Hepatocyte (in vitro differentiated cells): ENCODE results near the gene PDE7B. TPM values are rescaled to one million over a fixed set of nuclear protein-coding genes. Genes with fewer than 3 reads are reported as not detected.

Experiments
- DNase-seq: peaks from one replicate; pipeline ENCODE4 v3.0.0-alpha.2; 2016; ENCODE audit warnings: low spot score
- H2AFZ ChIP-seq: fragments of 200-600 bp; sonication (generic); 2 replicates; pipeline ENCODE4 v1.6.0; 2016; ENCODE audit warnings: antibody characterized with exemption, mild to moderate bottlenecking
- H3K27ac ChIP-seq: fragments of 200-600 bp; sonication (generic); 2 replicates; pipeline ENCODE4 v1.5.1; 2016; ENCODE audit warnings: mild to moderate bottlenecking
- H3K27me3 ChIP-seq: fragments of 200-600 bp; sonication (generic); 2 replicates; pipeline ENCODE4 v1.6.1; 2016
- H3K36me3 ChIP-seq: fragments of 200-600 bp; sonication (generic); replicated peaks from 2 replicates; pipeline ENCODE4 v1.5.1; 2016; ENCODE audit warnings: low read depth; ENCODE audit not compliant: insufficient read depth
- H3K4me1 ChIP-seq: fragments of 200-600 bp; sonication (generic); 2 replicates; pipeline ENCODE4 v1.5.1; 2016; ENCODE audit warnings: mild to moderate bottlenecking, moderate library complexity; ENCODE audit not compliant: insufficient read depth
- H3K4me2 ChIP-seq: fragments of 200-600 bp; sonication (generic); 2 replicates; pipeline ENCODE4 v1.6.0; 2016
- H3K4me3 ChIP-seq: fragments of 200-600 bp; sonication (generic); 2 replicates; pipeline ENCODE4 v1.5.1; 2016; ENCODE audit warnings: mild to moderate bottlenecking
- H3K79me2 ChIP-seq: fragments of 200-600 bp; sonication (generic); 2 replicates; pipeline ENCODE4 v1.6.0; 2017; ENCODE audit warnings: mild to moderate bottlenecking
- H3K9me2 ChIP-seq: fragments of 200-600 bp; sonication (generic); replicated peaks from 2 replicates; pipeline ENCODE4 v1.6.0; 2017; ENCODE audit warnings: mild to moderate bottlenecking; ENCODE audit not compliant: insufficient read depth
- H3K9me3 ChIP-seq: fragments of 200-600 bp; sonication (generic); 2 replicates; pipeline ENCODE4 v1.5.1; 2016; ENCODE audit warnings: low read depth, mild to moderate bottlenecking
- H4K20me1 ChIP-seq: fragments of 200-600 bp; sonication (generic); 2 replicates; pipeline ENCODE4 v1.6.0; 2016; ENCODE audit warnings: mild to moderate bottlenecking; ENCODE audit not compliant: insufficient read depth, poor library complexity, severe bottlenecking
- EZH2 ChIP-seq: fragments of 200-600 bp; sonication (generic); IDR thresholded peaks from 2 replicates; pipeline ENCODE4 v1.6.1; 2016; ENCODE audit warnings: antibody characterized with exemption, mild to moderate bottlenecking, borderline replicate concordance
- EZH2phosphoT487 ChIP-seq: fragments of 200-600 bp; sonication (generic); IDR thresholded peaks from one replicate; pipeline ENCODE4 v1.6.1; 2018; ENCODE audit warnings: antibody characterized with exemption, mild to moderate bottlenecking, low read depth, moderate library complexity; ENCODE audit not compliant: unreplicated experiment, severe bottlenecking
- WGBS: methylation state at CpG from one replicate; pipeline ENCODE4 v1.1.6; 2016; ENCODE audit warnings: low lambda C conversion rate; ENCODE audit errors: missing lambda C conversion rate; 5-methylcytosine and 5-hydroxymethylcytosine counted together
- polyA plus RNA-seq: library from polyadenylated mRNA; unstranded; fragments of >200 nt; fragmentation: Nextera tagmentation; extraction: Ambion mirVana; gene quantifications from 2 replicates; pipeline ENCODE4 v1.2.1, GENCODE V29; 2016
- total RNA-seq: library from RNA; depleted of rRNA; stranded (reverse); fragments of >200 nt; gene quantifications from 2 replicates; pipeline ENCODE4 v1.2.3, GENCODE V29; 2014
- TF ChIP-seq, protein P1 (sequence below): fragments of 200-600 bp; sonication (generic); IDR thresholded peaks from 2 replicates; pipeline ENCODE4 v1.5.1; 2016; ENCODE audit warnings: antibody characterized with exemption, mild to moderate bottlenecking; ENCODE audit not compliant: poor library complexity

PDE7B gene
- total and polyA plus RNA-seq, 2 experiments from 2014 or later: 3.4 to 7.2 TPM

DNA sequence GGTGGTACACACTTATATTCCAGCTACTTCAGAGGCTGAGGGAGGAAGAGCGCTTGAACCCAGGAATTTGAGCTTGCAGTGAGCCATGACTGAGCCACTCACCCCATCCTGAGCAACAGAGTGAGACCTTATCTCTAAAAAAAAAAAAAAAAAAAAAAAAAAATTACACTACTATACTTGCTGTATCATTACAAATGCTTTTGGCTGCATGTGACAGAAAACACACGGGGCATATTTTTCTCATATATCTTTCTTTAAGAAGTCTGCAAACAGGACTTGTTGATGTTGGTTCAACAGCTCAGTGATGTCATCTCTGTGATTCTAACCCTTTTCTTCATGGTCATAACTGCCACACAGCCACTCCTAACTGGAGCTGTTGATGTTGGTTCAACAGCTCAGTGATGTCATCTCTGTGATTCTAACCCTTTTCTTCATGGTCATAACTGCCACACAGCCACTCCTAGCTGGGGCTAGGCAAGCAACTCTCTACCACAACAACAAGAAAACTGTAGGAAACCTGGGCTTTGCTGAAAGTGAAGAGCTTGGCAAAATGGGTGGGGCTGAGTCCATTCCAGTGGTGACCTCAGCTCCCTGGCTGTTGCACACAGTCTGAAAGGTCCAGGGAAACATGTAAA, 378.8 kb downstream of the PDE7B start:
- DNase-seq: no peak
- Histone ChIP-seq H3K4me2 (no peak overlapping the region), H3K79me2 (no peaks in the 10 kb centered on the region), H3K9me2 (no peaks in the 10 kb centered on the region), H2AFZ (no peak overlapping the region), H4K20me1 (no peaks in the 10 kb centered on the region), H3K9me3 (no peaks in the 10 kb centered on the region), H3K4me1 (peaks cover 21% of the 10 kb centered on the region), H3K27ac (peak overlapping the region; percentile 32), H3K27me3 (no peaks in the 10 kb centered on the region), H3K4me3 (no peak overlapping the region), H3K36me3 (no peaks in the 10 kb centered on the region)
- TF ChIP-seq, protein P1, sequence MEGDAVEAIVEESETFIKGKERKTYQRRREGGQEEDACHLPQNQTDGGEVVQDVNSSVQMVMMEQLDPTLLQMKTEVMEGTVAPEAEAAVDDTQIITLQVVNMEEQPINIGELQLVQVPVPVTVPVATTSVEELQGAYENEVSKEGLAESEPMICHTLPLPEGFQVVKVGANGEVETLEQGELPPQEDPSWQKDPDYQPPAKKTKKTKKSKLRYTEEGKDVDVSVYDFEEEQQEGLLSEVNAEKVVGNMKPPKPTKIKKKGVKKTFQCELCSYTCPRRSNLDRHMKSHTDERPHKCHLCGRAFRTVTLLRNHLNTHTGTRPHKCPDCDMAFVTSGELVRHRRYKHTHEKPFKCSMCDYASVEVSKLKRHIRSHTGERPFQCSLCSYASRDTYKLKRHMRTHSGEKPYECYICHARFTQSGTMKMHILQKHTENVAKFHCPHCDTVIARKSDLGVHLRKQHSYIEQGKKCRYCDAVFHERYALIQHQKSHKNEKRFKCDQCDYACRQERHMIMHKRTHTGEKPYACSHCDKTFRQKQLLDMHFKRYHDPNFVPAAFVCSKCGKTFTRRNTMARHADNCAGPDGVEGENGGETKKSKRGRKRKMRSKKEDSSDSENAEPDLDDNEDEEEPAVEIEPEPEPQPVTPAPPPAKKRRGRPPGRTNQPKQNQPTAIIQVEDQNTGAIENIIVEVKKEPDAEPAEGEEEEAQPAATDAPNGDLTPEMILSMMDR: no peak
- TF ChIP-seq EZH2: no peak
- no peak for TF ChIP-seq EZH2phosphoT487
- WGBS: 95% methylated on average over 2 of the region's 2 CpGs

DNA sequence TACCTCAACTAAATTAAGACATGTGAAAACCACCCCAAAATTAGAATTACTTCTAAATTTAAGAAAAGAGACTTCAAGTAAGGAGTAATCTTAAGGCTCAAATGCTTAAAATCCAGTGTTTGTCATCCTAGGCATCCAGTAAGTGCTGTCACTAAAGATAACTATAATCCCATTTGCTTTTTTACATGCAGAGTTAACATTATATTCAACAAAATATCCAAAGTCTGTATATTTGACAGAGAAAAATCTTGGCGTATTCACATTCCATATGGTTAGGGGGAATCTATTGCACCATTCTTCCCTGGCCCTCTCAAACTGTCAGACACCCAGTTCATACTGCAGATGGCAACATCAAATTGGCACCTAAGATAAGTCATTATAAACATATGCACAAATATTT, 381.2 kb downstream of the PDE7B start:
- WGBS: 97% methylated on average over 1 of the region's 1 CpG
- H3K27me3 ChIP-seq: no peaks in the 10 kb centered on the region
- no peaks in the 10 kb centered on the region for H3K36me3 ChIP-seq
- no peak overlapping the region for H2AFZ ChIP-seq
- TF ChIP-seq, protein P1: no peak
- TF ChIP-seq EZH2 (no peak), EZH2phosphoT487 (no peak)
- H3K79me2 ChIP-seq: no peaks in the 10 kb centered on the region
- H3K4me3 ChIP-seq: no peak overlapping the region
- H3K4me1 ChIP-seq: peaks cover 4% of the 10 kb centered on the region
- no peak overlapping the region for H3K27ac ChIP-seq
- no peak for DNase-seq
- H3K4me2 ChIP-seq: no peak overlapping the region
- no peaks in the 10 kb centered on the region for H4K20me1 ChIP-seq
- H3K9me2 ChIP-seq: no peaks in the 10 kb centered on the region
- no peaks in the 10 kb centered on the region for H3K9me3 ChIP-seq

DNA sequence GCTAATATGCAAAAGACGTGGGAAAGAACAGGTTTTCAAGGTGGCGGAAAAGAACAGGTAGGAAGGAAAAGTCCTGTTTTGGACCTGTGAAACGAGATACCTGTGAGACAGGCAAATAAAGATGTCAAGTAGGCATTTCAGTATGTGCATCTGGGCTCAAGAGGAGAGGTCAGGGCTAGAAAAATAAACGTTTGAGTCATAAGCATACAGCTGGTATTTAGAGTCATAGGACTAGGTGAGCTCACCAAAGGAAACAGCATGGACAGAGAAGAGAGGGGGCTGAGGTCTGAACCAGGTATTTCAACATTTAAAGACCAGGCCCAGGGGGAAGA, 383.7 kb downstream of the PDE7B start:
- Histone ChIP-seq H3K27ac (no peak overlapping the region), H3K36me3 (no peaks in the 10 kb centered on the region), H3K9me2 (no peaks in the 10 kb centered on the region), H3K4me1 (no peaks in the 10 kb centered on the region), H3K4me2 (no peak overlapping the region), H4K20me1 (no peaks in the 10 kb centered on the region), H3K4me3 (no peak overlapping the region), H3K27me3 (no peaks in the 10 kb centered on the region), H2AFZ (no peak overlapping the region), H3K79me2 (no peaks in the 10 kb centered on the region), H3K9me3 (no peaks in the 10 kb centered on the region)
- 79% methylated on average over 4 of the region's 4 CpGs for WGBS
- DNase-seq: no peak
- TF ChIP-seq, protein P1: no peak
- TF ChIP-seq EZH2phosphoT487 (no peak), EZH2 (no peak)
